CD4-positive, alpha-beta T cell treated with Interleukin-17A for 1 hour (primary cell): ENCODE results near the gene CTNS.
A peak's percentile ranks its signal among the peaks of the same experiment; 100 is the strongest.

ENCODE experiments used
- DNase-seq: peaks from one replicate; pipeline ENCODE4 v3.0.0-alpha.2; 2020

The CTNS gene

DNA sequence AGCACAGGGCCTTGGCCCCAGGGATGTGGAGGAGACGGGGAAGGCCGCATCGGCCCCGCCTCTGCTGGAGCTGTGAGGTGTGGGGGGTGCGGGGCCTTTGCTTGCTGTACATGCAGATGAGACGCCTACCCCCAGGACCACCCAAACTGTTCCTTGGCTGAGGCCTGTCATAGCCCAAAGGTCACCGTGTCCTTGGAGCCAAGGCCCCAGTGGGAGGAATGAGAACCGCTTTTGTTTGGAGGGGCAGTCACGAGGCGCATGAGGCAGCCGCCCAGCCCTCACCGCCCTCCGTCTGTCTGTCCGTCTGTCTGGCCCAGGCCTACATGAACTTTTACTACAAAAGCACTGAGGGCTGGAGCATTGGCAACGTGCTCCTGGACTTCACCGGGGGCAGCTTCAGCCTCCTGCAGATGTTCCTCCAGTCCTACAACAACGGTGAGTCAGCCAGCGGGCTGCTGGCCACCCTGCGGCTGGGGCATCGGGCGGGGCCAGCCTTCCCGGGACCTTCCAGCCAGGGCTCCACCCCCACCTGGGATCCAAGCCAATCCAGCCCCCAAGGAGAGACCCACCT, 23.1 kb downstream of the CTNS start:
- DNase-seq, result no peak

DNA sequence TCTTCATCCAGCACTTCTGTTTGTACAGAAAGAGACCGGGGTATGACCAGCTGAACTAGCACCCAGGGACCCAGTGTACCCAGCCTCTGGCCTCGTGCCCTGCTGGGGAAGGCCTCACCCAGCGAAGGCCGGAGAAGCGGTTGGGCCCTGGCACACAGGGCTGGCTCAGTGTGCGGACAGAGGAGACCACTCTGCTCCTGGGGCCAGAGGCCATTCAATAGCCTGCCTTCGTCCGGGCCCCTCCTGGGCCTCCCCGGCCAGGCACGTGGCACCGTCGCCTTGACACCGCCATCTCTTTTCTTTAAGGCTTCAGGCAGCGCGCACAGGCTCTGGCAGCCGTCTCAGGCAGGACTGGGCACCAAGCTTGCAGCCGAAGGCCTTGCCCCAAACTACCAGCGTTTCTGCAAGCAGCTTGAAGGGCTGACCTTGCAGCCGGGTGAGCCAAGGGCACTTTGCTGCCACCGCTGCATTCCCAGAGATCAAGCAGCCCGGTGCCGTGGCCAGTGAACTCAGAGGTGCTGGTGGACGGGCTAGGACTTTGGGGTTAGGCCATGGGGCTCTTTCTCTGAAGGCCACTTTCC, 23.8 kb downstream of the CTNS start:
- no peak for DNase-seq

GRCh38 chr17:3663102-3664011, 26.8 kb downstream of the CTNS start:
- DNase-seq, result no peak

- no peak for DNase-seq
These were observed 29.3 kb downstream of the CTNS start for GRCh38 chr17:3665834-3666233.

GRCh38 chr17:3666516-3666915, 30.0 kb downstream of the CTNS start:
- no peak for DNase-seq

DNA sequence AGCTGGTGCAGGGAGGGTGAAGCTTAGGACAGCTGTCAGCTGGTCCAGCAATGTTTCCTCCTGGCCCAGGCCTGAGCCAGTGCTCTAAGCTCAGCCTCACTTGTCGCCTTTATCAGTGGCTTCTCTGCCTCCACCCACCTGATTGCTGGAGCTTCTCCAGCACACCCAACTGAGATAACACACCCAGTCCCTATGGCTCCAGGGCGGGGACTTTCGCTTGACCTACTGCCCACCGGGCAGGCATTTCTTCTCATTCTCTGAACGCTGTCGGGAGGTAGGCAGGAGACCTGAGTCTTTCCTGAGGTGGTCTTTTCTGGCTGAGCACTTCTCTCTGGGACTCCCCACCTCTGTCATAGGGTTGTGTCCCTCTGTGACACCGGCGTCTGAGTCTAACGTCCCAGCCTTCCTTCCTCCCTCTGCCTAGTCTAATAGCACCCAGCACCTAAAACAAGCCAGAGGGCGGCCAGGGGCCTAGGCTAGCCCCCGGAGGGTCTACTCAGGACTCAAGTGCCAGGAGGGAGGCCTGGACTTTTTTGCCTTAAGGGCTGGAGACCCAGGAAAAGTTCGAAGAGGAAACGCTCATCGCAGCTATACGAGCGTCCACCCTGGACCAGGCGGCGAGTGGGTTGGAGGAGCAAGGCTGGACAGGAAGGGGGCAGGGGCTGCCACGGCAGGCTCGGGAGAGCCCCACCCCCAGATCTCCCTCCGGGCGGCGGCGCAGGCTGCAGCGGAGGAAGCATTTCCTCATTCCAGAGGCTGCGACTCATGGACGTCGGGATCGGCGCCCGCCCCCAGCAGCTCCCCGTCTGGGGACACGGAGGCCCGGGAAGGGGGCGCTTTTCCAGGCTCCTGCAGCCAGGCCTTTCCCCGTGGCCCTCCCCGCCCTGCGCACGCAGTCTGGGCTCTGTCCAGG, 31.1 kb downstream of the CTNS start:
- no peak for DNase-seq

- peak; percentile 98 for DNase-seq
These were observed 31.9 kb downstream of the CTNS start, which contains the start of the genes EMC6 and TAX1BP3 for GRCh38 chr17:3668279-3669084. EMC6 (plus strand) TSS chr17:3668812; CDS start chr17:3669147, 335 bp downstream. TAX1BP3 (minus strand) TSS chr17:3668578; CDS start chr17:3668526, 52 bp downstream.

DNA sequence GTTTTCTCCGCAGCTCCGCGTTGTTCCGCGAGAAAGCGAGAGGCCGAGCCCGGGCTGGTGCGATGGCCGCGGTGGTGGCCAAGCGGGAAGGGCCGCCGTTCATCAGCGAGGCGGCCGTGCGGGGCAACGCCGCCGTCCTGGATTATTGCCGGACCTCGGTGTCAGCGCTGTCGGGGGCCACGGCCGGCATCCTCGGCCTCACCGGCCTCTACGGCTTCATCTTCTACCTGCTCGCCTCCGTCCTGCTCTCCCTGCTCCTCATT, 32.5 kb downstream of the CTNS start:
- DNase-seq, result no peak

DNA sequence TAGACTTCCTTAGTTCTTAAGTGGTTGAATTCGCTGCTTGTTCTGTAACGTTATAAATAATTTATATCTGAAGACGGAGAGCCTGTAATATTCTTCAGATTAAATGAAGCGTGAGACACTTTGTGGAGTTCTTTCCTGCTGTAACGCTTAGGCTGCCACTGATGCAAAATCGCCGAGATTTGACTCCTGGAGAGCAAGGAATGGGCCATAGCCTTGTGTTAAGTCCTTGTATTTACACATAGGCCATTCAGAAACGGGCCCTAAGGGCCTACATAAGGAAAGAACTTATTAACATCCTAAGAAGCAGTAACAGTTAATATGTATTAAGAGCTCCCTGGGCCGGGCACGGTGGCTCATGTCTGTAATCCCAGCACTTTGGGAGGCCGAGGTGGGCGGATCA, 33.0 kb downstream of the CTNS start:
- DNase-seq, result no peak

GRCh38 chr17:3672571-3672970, 36.0 kb downstream of the CTNS start:
- no peak for DNase-seq

DNA sequence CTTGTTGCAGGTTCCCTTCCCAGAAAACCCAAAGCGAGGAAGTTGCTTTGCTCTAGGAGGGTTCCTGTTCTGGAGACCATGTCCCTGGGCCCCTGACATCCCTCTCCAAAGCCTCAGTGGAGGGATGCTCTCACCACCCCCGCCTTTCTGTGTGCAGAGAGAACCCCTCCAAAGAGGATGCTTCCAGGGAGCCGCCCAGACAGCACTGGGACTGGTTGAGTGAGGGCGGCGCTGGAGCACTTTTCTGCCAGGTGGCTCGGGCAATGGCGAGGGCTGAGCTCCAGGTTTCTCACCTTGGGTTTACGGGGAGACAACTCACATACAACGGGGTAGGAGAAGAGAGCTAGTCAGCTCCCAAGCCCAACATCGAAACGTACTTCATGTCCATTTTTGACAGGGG, 39.3 kb downstream of the CTNS start:
- DNase-seq, result no peak

DNA sequence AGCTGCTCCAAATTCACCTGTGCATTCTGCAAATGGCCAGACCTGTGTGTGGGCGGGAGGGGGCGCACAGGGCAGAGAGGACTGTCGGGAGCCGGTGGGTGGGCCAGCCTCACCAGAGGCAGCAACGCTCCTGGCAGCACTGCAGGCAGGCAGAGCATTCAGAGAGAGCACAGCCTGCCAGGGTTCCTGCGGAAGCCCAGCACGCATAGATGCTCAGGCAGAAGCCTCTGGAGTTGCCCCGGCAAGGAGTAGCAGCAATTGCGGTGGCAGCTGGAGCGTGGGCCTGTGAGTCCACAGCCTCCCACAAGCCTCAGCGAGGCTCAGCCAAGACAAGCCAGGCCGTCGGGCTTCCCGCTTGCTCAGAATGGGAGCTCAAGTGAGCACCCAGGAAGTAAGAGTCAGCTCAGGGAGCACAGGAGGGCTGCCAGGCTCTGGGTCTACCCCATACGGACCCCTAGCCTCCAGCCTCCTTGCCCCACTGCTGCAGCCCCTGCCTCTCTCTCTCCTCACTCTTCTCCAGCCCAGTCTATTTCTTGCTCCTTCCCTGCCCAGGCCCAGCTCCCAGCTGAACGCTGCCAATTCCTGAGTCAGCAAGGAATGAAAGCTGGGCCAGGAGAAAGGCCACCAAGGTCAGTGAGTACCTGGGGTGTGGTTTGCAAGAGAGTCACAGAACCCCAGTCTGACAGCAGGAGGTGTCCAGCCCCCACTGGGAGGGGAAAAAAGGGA, 41.7 kb downstream of the CTNS start:
- DNase-seq, result no peak

GRCh38 chr17:3678821-3679530, 42.4 kb downstream of the CTNS start:
- no peak for DNase-seq

GRCh38 chr17:3679531-3680126, 43.1 kb downstream of the CTNS start:
- DNase-seq, result no peak

- no peak for DNase-seq
These were observed 44.5 kb downstream of the CTNS start for GRCh38 chr17:3681057-3681456.

GRCh38 chr17:3681565-3681964, 45.0 kb downstream of the CTNS start:
- DNase-seq, result no peak

GRCh38 chr17:3682033-3682432, 45.5 kb downstream of the CTNS start:
- no peak for DNase-seq

DNA sequence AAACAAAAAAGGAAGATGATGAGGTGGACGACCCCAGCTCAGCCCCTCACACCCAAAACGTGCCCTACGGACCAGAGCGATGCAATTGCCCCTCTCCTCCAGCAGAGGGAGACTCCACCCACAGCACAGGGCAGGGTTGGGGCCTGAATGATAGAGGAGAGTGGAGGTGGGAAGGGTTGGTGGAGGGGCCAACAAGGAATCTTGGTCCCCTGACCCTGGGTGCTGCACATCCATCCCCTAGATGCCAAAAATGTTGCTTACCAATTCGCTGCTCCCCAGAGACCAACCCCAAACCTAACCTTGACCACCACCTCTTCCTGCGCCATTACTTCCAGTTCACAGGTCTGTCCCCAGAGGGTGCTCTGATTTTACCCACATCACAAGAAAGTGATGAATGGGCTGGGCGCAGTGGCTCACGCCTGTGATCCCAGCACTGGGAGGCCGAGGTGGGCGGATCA, 46.5 kb downstream of the CTNS start:
- DNase-seq, result peak; percentile 70

GRCh38 chr17:3685174-3685573, 48.6 kb downstream of the CTNS start:
- no peak for DNase-seq

DNA sequence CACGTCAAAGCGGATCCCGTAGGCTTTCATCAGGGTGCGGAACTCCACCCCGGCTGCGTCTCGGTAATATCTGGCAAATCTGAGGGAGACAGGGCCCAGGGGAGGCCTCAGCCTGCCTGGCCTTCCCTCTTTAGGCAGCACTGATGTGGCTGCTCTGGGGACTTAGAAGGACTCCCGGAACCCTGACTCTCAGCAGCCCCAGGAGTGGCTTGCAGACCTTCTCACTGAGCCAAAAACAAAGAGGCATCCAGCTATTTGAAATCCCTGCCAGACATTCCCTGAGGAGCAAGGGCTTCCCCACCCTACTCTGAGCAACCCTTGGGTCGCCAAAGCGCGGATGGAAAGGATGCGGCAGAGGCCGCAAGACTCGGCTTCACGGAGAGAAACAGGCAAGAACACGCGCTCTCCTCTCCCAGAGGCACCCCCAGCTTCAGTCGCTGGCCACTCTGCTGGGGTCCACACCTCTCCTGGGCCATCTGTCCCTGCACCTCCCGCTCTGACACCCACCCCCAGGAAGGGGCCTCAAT, 51.5 kb downstream of the CTNS start:
- no peak for DNase-seq
